OCI-LY7 (cell line): ENCODE results near the gene SBF1.

Experiments
- CTCF ChIP-seq: fragments of 200-600 bp; sonication (generic); conservative IDR thresholded peaks from 2 replicates; pipeline ENCODE4 v1.5.1; 2014; ENCODE audit warnings: mild to moderate bottlenecking, antibody characterized with exemption, low read length, moderate library complexity, mixed read lengths
- EZH2phosphoT487 ChIP-seq: fragments of 200-600 bp; sonication (generic); IDR thresholded peaks from 2 replicates; pipeline ENCODE4 v1.6.1; 2018; ENCODE audit warnings: low read depth, borderline replicate concordance, mild to moderate bottlenecking, mixed run types, antibody characterized with exemption, low read length, moderate library complexity, mixed read lengths

- TF ChIP-seq CTCF (no peak), EZH2phosphoT487 (no peak)
Observed at GRCh38 chr22:50516891-50517290, 42.1 kb upstream of the SBF1 start.
